Measurements from ENCODE around the gene CD244.
"Not testable (repeated sequence)": the region's sequence is repeated elsewhere in the genome, so short reads cannot be mapped to it uniquely, and the experiment has no call there.

CD244 gene

GRCh38 chr1:160808289-160808688, 54.4 kb downstream of the CD244 start:
- DNase-seq: no peak

DNA sequence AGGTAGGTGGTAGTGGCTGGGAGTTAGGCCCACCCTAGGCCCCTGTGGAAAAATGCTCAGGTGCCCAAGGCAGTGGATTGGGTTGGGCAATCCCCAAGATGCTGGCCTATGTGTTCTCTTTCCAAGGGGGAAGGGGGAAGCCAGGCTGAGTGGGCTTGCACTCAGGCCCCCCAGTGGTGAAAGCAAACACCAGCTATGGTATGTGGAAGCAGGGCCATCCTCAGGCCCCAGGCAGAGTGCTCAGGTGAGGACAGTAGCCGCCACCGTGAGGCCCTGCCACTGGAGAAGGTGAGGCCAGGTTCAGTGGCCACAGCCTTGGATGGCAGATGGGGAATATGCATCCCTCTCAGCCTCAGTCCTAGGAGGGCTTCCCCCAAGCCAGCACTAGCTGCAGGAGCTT, 54.9 kb downstream of the CD244 start:
- no peak for DNase-seq

GRCh38 chr1:160807247-160807646, 55.4 kb downstream of the CD244 start:
- DNase-seq: no peak

DNA sequence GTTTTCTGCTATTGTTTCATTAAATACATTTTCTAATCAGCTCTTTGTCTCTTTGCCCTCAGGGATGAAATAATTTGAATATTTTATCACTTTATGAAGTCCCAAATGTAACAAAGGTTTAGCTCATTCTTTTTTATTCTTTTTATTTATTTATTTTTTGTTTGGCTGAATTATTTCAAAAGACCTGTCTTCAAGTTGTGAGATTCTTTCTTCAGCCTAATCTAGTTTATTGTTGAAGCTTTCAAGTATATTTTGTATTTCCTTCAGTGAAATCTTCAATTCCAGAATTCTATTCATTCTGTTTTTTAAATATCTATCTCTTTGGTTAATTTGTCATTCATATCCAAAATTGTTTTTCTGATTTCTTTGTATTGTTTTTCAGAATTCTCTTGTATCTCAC, 55.9 kb downstream of the CD244 start:
- DNase-seq: no peak

GRCh38 chr1:160806109-160806665, 56.5 kb downstream of the CD244 start:
- DNase-seq: no peak

DNA sequence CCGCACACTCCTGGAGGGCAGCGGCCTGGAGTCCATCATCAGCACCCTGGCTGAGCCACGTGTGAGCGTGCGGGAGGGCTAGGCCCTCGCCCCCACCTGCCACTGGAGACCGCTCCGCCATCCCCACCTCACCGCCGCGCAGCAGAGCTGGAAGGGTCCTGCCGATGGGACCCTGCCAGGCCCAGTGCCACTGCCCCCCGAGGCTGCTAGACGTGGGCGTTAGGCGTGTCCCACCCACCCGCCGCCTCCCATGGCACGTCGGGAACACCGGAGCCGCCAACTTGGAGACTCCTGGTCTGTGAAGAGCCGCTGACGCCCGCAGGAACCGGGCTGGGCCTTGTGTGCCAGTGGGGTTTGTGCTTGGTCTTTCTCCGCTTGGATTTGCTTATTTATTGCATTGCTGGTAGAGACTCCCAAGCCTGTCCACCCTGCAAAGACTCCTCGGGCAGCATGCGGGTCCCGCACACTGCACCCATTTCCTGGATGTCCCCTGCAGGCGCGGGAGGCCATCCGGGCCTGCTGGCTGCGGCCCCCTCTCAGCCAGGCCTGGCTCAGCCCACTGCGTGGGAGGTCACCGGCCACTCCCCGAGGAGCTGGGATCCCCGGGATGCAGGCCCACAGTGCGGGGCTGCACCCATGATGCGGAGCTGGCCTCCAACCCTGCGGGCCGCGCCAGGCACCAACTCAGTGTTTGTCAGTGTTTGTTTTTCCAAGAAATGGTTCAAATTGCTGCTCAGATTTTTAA, 60.7 kb downstream of the CD244 start:
- DNase-seq: no peak

DNA sequence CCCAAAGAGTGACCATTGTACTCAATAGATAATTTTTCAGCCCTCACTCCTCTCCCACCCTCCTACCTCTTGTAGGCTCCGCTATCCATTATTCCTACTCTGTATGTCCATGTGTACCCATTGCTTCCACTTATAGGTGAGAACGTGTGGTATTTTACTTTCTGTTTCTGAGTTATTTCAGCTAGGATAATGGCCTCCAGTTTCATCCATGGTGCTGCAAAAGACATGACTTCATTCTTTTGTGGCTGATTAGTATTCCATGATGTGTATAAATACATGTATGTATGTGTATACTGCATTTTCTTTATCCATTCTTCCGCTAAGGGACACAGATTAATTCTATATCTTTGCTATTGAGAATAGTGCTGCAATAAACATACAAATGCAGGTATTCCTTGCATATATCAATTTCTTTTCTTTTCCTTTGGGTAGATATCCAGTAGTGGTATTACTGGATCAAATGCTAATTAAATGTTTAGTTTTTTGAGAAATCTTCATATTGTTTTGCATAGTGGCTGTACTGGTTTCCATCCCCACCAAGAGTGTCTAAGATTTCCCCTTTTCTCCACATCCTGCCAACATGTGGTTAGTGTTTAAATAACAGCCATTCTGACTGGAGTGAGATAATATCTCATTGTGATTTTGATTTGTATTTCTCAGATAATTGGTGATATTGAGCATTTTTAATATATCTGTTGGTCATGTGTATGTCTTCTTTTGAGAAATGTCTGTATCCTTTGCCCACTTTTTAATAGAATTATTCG, 61.9 kb downstream of the CD244 start:
- no peak for DNase-seq

DNA sequence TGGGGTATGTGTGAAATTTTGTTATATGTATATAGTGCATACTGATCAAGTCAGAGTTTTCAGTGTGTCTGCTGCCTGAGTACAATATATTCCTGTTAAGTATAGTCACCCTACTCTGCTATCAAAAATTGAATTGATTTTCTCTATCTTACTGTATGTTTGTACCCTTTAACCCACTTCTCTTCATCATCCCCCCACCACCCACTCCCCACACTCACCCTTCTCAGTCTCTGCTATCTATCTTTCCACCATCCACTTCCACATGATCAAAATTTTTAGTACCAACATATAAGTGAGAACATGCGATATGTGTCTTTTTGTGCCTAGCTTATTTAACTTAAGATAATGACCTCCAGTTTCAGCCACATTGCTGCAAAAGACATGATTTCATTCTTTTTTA, 62.5 kb downstream of the CD244 start:
- no peak for DNase-seq

GRCh38 chr1:160799641-160800040, 63.0 kb downstream of the CD244 start:
- no peak for DNase-seq

DNA sequence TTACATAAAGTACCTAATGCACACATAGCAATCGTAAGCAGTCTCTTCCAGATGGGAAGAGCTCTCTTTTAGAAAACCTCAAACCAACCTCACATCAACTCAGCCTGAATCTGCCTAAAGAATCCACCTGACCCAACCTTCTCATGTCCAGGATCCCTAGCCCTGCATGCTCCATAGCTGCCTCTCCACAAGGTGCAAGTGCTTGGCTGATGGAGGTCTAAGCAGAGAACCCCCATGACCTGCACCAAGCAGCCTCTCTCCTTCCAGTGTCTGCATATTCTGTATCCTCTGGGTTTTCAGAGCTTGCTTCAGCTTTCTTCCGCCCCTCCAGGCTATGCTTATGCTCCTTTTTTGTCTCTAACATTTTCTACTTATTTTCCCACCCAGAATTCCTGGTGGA, 64.2 kb downstream of the CD244 start:
- DNase-seq: no peak

- no peak for DNase-seq
Measured at GRCh38 chr1:160797861-160798273, 64.8 kb downstream of the CD244 start.

DNA sequence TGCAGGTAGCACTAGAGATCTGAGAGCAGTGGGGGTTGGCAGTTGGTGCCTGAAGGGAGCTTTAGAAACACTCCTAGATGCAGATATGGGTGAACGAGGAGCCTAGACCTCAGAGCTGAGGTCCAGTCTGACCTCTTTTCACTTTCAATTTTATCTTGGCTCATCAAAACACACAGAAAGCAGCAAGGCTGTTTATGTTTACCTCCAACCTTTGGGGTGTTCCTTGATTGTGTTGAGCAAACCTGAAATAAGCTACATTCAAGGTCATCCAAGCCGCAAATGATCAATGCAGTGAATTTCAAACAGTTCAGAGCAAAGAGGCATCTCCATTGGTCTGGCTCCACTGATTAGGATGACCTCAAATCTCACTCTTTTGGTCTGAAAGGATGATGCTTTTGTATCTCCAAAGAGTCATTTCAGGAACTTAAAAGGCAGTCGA, 65.4 kb downstream of the CD244 start:
- no peak for DNase-seq

DNA sequence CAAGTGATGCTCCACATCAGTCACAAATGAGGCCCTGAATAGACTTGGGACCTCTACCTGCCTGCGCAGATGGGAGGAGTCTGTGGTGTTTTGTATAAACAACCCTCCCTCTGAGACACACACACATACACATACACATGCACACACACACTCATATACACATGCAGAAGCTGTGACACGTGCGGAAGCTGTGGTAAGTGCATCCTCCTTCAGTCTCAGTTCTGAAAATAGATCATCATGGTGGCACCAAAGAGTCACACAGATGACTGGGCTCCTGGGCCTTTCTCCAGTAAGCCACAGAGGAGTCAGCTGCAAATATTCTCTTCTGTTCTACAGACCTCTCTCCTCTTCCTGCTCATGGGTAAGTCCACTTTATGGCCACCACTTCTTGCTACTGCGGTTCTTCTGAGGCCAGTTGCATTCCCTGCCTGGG, 66.7 kb downstream of the CD244 start, which contains the start of gene LY9:
Gene LY9 (plus strand): TSS at position 224 of the 433 bp plus-strand sequence. CDS start 14 bp downstream, at position 238.
- DNase-seq: no peak

- no peak for DNase-seq
Measured at GRCh38 chr1:160794376-160794775, 68.3 kb downstream of the CD244 start.

DNA sequence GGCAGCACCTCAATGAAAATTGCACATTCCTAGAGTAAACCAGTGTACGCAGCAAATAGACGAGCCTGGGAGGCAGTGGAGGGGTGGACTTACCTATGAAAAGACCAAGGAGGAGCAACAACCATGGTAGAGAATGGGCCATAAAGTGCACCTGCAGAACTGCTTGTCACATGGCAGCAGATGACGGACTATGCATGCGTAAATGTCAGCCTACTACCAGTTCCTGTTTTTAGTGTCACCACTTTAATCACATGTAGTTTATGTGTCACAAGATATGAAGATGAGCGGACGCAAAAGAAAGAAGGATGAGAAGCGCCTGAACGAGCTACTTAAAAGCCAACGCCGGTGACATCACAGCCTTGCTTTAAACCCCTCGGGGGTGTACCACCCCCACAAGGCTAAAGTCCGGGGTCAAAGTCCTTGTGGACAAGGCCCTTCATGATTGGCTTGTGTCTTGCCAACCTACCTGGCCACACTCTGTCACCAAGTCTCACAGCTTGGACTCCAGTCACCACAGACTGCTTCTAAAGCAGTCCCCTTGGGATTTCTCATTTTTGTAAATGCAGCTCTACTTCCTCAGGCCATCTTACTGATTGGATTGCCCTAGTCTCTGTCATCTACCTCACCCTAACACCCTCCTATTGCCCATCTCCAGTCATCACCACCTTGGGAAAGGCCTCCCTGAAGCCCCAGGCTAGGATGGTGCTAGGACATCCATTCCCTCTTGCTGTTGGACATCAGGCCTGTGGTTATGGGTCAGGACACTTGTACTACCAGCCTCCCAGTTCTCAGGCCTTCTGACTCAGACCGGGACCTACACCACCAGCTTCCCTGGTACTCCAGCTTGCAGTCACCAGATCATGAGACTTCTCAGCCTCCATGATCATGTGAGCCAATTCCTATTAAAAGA, 72.7 kb downstream of the CD244 start:
- DNase-seq: no peak

- DNase-seq: no peak
Measured at GRCh38 chr1:160789051-160789701, 73.5 kb downstream of the CD244 start.

DNA sequence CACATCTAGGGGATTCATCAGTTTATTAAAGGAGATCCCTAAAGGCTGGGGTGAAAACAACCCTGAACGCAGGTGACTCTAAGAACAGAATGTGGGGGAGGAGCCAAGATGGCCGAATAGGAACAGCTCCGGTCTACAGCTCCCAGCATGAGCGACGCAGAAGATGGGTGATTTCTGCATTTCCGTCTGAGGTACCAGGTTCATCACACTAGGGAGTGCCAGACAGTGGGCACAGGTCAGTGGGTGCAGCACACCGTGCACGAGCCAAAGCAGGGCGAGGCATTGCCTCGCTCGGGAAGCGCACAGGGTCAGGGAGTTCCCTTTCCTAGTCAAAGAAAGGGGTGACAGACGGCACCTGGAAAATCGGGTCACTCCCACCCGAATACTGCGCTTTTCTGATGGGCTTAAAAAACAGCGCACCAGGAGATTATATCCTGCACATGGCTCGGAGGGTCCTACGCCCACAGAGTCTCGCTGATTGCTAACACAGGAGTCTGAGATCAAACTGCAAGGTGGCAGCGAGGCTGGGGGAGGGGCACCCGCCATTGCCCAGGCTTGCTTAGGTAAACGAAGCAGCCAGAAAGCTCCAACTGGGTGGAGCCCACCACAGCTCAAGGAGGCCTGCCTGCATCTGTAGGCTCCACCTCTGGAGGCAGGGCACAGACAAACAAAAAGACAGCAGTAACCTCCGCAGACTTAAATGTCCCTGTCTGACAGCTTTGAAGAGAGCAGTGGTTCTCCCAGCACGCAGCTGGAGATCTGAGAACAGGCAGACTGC, 79.5 kb downstream of the CD244 start:
- not testable (repeated sequence) for DNase-seq

GRCh38 chr1:160781914-160782689, 80.6 kb downstream of the CD244 start:
- no peak for DNase-seq

- DNase-seq: no peak
Measured at GRCh38 chr1:160781186-160781766, 81.4 kb downstream of the CD244 start.

GRCh38 chr1:160780398-160780755, 82.3 kb downstream of the CD244 start:
- no peak for DNase-seq

All from SW 1271 (cell line).